ENCODE measurements around the gene PACS2. TPM values are rescaled to one million over a fixed set of nuclear protein-coding genes. Genes with fewer than 3 reads are reported as not detected.

Gene PACS2
- total RNA-seq, 1 experiment from 2014 or later, result 100 TPM

DNA sequence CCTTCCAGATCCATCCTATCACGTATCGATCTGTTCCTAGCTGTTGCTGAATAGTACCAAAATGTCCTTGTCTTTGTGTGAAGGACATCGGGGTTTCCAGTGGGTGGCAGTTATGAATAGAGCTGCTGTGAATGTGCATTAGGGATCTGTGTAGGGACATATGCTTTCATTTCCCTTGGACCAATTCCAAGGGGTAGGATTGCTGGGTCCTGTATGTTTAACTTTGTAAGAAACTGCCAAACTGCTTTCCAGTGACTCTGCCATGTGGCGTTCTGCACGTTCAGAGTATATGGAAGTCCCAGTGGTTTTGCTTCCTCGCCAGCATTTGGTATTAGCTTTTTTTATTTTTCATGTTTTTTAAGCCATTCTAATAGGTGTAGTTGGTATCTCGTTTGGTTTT lies 28.6 kb downstream of the PACS2 start:
- Mint-ChIP-seq H3K36me3 (peaks cover 6% of the 10 kb centered on the region; the same call in 1 of the 2 replicates), H3K27me3 (ENCODE audit: low read depth) (no peaks in the 10 kb centered on the region; the same call in 1 of the 2 replicates), H3K9me3 (peaks cover 6% of the 10 kb centered on the region), H3K27ac (peak overlapping the region; percentile 85; the same call in 1 of the 2 replicates), H3K4me1 (peaks cover 12% of the 10 kb centered on the region), H3K4me3 (no peak overlapping the region)
- DNase-seq (ENCODE audit: low spot score) (no peak), ATAC-seq (no peak)
- TF ChIP-seq ELF4 (CRISPR knock-in tag; IDR thresholded peaks at IDR 0.05; ENCODE audit: low read depth), result no peak
- TF ChIP-seq ESRRA (CRISPR knock-in tag; IDR thresholded peaks at IDR 0.05; ENCODE audit: borderline replicate concordance), result no peak
- TF ChIP-seq, protein P1, sequence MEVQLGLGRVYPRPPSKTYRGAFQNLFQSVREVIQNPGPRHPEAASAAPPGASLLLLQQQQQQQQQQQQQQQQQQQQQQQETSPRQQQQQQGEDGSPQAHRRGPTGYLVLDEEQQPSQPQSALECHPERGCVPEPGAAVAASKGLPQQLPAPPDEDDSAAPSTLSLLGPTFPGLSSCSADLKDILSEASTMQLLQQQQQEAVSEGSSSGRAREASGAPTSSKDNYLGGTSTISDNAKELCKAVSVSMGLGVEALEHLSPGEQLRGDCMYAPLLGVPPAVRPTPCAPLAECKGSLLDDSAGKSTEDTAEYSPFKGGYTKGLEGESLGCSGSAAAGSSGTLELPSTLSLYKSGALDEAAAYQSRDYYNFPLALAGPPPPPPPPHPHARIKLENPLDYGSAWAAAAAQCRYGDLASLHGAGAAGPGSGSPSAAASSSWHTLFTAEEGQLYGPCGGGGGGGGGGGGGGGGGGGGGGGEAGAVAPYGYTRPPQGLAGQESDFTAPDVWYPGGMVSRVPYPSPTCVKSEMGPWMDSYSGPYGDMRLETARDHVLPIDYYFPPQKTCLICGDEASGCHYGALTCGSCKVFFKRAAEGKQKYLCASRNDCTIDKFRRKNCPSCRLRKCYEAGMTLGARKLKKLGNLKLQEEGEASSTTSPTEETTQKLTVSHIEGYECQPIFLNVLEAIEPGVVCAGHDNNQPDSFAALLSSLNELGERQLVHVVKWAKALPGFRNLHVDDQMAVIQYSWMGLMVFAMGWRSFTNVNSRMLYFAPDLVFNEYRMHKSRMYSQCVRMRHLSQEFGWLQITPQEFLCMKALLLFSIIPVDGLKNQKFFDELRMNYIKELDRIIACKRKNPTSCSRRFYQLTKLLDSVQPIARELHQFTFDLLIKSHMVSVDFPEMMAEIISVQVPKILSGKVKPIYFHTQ (CRISPR knock-in tag; IDR thresholded peaks at IDR 0.05), result no peak
- TF ChIP-seq RORB (CRISPR knock-in tag; IDR thresholded peaks at IDR 0.05), result no peak
- TF ChIP-seq CREM (CRISPR knock-in tag; IDR thresholded peaks at IDR 0.05), result no peak
- TF ChIP-seq ZNF138 (CRISPR knock-in tag; conservative IDR thresholded peaks at IDR 0.05), result no peak
- TF ChIP-seq, protein P2, sequence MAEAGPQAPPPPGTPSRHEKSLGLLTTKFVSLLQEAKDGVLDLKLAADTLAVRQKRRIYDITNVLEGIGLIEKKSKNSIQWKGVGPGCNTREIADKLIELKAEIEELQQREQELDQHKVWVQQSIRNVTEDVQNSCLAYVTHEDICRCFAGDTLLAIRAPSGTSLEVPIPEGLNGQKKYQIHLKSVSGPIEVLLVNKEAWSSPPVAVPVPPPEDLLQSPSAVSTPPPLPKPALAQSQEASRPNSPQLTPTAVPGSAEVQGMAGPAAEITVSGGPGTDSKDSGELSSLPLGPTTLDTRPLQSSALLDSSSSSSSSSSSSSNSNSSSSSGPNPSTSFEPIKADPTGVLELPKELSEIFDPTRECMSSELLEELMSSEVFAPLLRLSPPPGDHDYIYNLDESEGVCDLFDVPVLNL (CRISPR knock-in tag; IDR thresholded peaks at IDR 0.05; ENCODE audit: borderline replicate concordance, low read depth), result no peak
- TF ChIP-seq, protein P3, sequence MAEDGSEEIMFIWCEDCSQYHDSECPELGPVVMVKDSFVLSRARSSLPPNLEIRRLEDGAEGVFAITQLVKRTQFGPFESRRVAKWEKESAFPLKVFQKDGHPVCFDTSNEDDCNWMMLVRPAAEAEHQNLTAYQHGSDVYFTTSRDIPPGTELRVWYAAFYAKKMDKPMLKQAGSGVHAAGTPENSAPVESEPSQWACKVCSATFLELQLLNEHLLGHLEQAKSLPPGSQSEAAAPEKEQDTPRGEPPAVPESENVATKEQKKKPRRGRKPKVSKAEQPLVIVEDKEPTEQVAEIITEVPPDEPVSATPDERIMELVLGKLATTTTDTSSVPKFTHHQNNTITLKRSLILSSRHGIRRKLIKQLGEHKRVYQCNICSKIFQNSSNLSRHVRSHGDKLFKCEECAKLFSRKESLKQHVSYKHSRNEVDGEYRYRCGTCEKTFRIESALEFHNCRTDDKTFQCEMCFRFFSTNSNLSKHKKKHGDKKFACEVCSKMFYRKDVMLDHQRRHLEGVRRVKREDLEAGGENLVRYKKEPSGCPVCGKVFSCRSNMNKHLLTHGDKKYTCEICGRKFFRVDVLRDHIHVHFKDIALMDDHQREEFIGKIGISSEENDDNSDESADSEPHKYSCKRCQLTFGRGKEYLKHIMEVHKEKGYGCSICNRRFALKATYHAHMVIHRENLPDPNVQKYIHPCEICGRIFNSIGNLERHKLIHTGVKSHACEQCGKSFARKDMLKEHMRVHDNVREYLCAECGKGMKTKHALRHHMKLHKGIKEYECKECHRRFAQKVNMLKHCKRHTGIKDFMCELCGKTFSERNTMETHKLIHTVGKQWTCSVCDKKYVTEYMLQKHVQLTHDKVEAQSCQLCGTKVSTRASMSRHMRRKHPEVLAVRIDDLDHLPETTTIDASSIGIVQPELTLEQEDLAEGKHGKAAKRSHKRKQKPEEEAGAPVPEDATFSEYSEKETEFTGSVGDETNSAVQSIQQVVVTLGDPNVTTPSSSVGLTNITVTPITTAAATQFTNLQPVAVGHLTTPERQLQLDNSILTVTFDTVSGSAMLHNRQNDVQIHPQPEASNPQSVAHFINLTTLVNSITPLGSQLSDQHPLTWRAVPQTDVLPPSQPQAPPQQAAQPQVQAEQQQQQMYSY (CRISPR knock-in tag; IDR thresholded peaks at IDR 0.05), result no peak
- no peak for TF ChIP-seq NR1H2 (CRISPR knock-in tag; IDR thresholded peaks at IDR 0.05)
- TF ChIP-seq FOXJ3 (CRISPR knock-in tag; IDR thresholded peaks at IDR 0.05; ENCODE audit: borderline replicate concordance), result no peak
- TF ChIP-seq TEAD4 (CRISPR knock-in tag; IDR thresholded peaks at IDR 0.05), result no peak
- TF ChIP-seq, protein P4, sequence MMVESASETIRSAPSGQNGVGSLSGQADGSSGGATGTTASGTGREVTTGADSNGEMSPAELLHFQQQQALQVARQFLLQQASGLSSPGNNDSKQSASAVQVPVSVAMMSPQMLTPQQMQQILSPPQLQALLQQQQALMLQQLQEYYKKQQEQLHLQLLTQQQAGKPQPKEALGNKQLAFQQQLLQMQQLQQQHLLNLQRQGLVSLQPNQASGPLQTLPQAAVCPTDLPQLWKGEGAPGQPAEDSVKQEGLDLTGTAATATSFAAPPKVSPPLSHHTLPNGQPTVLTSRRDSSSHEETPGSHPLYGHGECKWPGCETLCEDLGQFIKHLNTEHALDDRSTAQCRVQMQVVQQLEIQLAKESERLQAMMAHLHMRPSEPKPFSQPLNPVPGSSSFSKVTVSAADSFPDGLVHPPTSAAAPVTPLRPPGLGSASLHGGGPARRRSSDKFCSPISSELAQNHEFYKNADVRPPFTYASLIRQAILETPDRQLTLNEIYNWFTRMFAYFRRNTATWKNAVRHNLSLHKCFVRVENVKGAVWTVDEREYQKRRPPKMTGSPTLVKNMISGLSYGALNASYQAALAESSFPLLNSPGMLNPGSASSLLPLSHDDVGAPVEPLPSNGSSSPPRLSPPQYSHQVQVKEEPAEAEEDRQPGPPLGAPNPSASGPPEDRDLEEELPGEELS (CRISPR knock-in tag; IDR thresholded peaks at IDR 0.05), result no peak
- TF ChIP-seq, protein P5, sequence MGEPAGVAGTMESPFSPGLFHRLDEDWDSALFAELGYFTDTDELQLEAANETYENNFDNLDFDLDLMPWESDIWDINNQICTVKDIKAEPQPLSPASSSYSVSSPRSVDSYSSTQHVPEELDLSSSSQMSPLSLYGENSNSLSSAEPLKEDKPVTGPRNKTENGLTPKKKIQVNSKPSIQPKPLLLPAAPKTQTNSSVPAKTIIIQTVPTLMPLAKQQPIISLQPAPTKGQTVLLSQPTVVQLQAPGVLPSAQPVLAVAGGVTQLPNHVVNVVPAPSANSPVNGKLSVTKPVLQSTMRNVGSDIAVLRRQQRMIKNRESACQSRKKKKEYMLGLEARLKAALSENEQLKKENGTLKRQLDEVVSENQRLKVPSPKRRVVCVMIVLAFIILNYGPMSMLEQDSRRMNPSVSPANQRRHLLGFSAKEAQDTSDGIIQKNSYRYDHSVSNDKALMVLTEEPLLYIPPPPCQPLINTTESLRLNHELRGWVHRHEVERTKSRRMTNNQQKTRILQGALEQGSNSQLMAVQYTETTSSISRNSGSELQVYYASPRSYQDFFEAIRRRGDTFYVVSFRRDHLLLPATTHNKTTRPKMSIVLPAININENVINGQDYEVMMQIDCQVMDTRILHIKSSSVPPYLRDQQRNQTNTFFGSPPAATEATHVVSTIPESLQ (CRISPR knock-in tag; IDR thresholded peaks at IDR 0.05), result no peak
- TF ChIP-seq, protein P6, sequence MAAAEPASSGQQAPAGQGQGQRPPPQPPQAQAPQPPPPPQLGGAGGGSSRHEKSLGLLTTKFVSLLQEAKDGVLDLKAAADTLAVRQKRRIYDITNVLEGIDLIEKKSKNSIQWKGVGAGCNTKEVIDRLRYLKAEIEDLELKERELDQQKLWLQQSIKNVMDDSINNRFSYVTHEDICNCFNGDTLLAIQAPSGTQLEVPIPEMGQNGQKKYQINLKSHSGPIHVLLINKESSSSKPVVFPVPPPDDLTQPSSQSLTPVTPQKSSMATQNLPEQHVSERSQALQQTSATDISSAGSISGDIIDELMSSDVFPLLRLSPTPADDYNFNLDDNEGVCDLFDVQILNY (CRISPR knock-in tag; IDR thresholded peaks at IDR 0.05), result no peak
- TF ChIP-seq, protein P7, sequence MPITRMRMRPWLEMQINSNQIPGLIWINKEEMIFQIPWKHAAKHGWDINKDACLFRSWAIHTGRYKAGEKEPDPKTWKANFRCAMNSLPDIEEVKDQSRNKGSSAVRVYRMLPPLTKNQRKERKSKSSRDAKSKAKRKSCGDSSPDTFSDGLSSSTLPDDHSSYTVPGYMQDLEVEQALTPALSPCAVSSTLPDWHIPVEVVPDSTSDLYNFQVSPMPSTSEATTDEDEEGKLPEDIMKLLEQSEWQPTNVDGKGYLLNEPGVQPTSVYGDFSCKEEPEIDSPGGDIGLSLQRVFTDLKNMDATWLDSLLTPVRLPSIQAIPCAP (CRISPR knock-in tag; IDR thresholded peaks at IDR 0.05), result no peak
- no peak for TF ChIP-seq SOX15 (CRISPR knock-in tag; IDR thresholded peaks at IDR 0.05)
- ChIA-PET POLR2A (no interaction called here), CTCF (interaction anchor here (0.6 to 4.6 kb wide), 5 partner anchors 9 to 173 kb away, joined by 4 to 27 read pairs (median 4); partner anchors contain the start of gene PACS2)
